Small intestine (tissue), 7 donors: Measurements from ENCODE around the gene FGFRL1. TPM values are rescaled to one million over a fixed set of nuclear protein-coding genes. Genes with fewer than 3 reads are reported as not detected.

ENCODE experiments used
- DNase-seq, 2 donors: peaks; one replicate each; pipeline versions ENCODE4 v3.0.0 to v3.0.0-alpha.2; 2013
- FAIRE-seq: peaks from 2 replicates; lab custom pipeline; 2012; peaks lifted over from hg19 to GRCh38; lab: Jason Lieb, UNC
- H3K27ac ChIP-seq, 3 donors: one replicate each; pipeline ENCODE4 v1.5.1; 2013; ENCODE audit warnings: low read length in 2 of 3, mild to moderate bottlenecking in 2 of 3, control low read depth in 1 of 3, inconsistent platforms in 1 of 3, low read depth in 1 of 3, moderate library complexity in 1 of 3
- H3K27me3 ChIP-seq, 3 donors: one replicate each; pipeline ENCODE4 v1.6.1; 2013; ENCODE audit warnings: low read length in 3 of 3, inconsistent platforms in 1 of 3; ENCODE audit not compliant: control insufficient read depth in 3 of 3, insufficient read depth in 3 of 3
- H3K36me3 ChIP-seq, 3 donors: one replicate each; pipeline ENCODE4 v1.6.1; 2013; ENCODE audit warnings: low read length in 3 of 3, inconsistent platforms in 1 of 3, low read depth in 1 of 3, mild to moderate bottlenecking in 1 of 3, moderate library complexity in 1 of 3; ENCODE audit not compliant: control insufficient read depth in 3 of 3, insufficient read depth in 2 of 3
- H3K4me1 ChIP-seq, 3 donors: one replicate each; pipeline ENCODE4 v1.6.1; 2013; ENCODE audit warnings: low read length in 2 of 3, inconsistent platforms in 1 of 3, low read depth in 1 of 3, mild to moderate bottlenecking in 1 of 3, moderate library complexity in 1 of 3; ENCODE audit not compliant: control insufficient read depth in 3 of 3, insufficient read depth in 2 of 3
- H3K4me3 ChIP-seq, 3 donors: one replicate each; pipeline ENCODE4 v1.5.1; 2013; ENCODE audit warnings: low read length in 3 of 3, control low read depth in 1 of 3, inconsistent platforms in 1 of 3, low read depth in 1 of 3, mild to moderate bottlenecking in 1 of 3, moderate library complexity in 1 of 3
- H3K9me3 ChIP-seq, 2 donors: one replicate each; pipeline ENCODE4 v1.6.1; 2013; ENCODE audit warnings: low read depth in 1 of 2, low read length in 1 of 2; ENCODE audit not compliant: control insufficient read depth in 2 of 2, insufficient read depth in 1 of 2
- WGBS, 3 donors: extraction: QIAGEN DNeasy Blood & Tissue Kit; methylation state at CpG; one replicate each; pipeline ENCODE4 v1.1.7; 2013; 5-methylcytosine and 5-hydroxymethylcytosine counted together
- polyA plus RNA-seq, 4 donors: library from polyadenylated mRNA; stranded (reverse) in 3 of 4; unstranded in 1 of 4; fragments of 200-250 nt in 3 of 4; fragments of 120-200 nt in 1 of 4; gene quantifications; one replicate each; pipeline versions ENCODE4 v1.2.1 to v1.2.3, GENCODE V29; 2013
- donor health status: healthy with polysubstance abuse.
- donor health status: control.
- donor health status: control.
- donor health status: Bipolar disorder and iron deficiency.
- donor health status: healthy.

Gene FGFRL1
- polyA plus RNA-seq, 4 donors, result 1.8 to 10.9 (median 7.3) TPM

GRCh38 chr4:1031956-1032795 lies 20.8 kb downstream of the FGFRL1 start:
- no peaks in the 10 kb centered on the region for H3K4me1 ChIP-seq
- H3K4me3 ChIP-seq, result no peak overlapping the region
- H3K9me3 ChIP-seq, result no peaks in the 10 kb centered on the region
- peaks cover 0 to 38% (median 9%) of the 10 kb centered on the region in 3 donors for H3K27me3 ChIP-seq
- no peak overlapping the region for H3K27ac ChIP-seq
- H3K36me3 ChIP-seq, result no peaks in the 10 kb centered on the region
- DNase-seq (no peak), FAIRE-seq (no peak)
- WGBS, 3 donors, result 25 to 60% (median 38%) methylated on average over 37 of the region's 37 CpGs

GRCh38 chr4:1032861-1033260 lies 21.4 kb downstream of the FGFRL1 start:
- DNase-seq (no peak), FAIRE-seq (no peak)
- 46 to 83% (median 77%) methylated on average over 10 of the region's 10 CpGs for WGBS, 3 donors
- Histone ChIP-seq H3K36me3 (no peaks in the 10 kb centered on the region), H3K4me1 (no peaks in the 10 kb centered on the region), H3K27me3 (peaks cover 0 to 34% (median 8%) of the 10 kb centered on the region in 3 donors), H3K9me3 (no peaks in the 10 kb centered on the region), H3K4me3 (no peak overlapping the region), H3K27ac (no peak overlapping the region)

GRCh38 chr4:1033840-1034551 lies 22.6 kb downstream of the FGFRL1 start:
- 46 to 68% (median 56%) methylated on average over 30 to 35 of the region's 35 CpGs for WGBS, 3 donors
- no peak overlapping the region for H3K27ac ChIP-seq
- FAIRE-seq (no peak), DNase-seq (no peak)
- peaks cover 0 to 23% (median 3%) of the 10 kb centered on the region in 3 donors for H3K27me3 ChIP-seq
- no peaks in the 10 kb centered on the region for H3K36me3 ChIP-seq
- H3K4me1 ChIP-seq, result no peaks in the 10 kb centered on the region
- H3K4me3 ChIP-seq, result no peak overlapping the region
- no peaks in the 10 kb centered on the region for H3K9me3 ChIP-seq

GRCh38 chr4:1035510-1035909 lies 24.1 kb downstream of the FGFRL1 start:
- no peak for FAIRE-seq
- H3K27ac ChIP-seq, result no peak overlapping the region
- no peaks in the 10 kb centered on the region for H3K9me3 ChIP-seq
- no peak for DNase-seq
- H3K27me3 ChIP-seq, result peaks cover 0 to 16% (median 0%) of the 10 kb centered on the region in 3 donors
- H3K4me1 ChIP-seq, result peaks cover 0 to 4% (median 0%) of the 10 kb centered on the region in 3 donors
- H3K36me3 ChIP-seq, result no peaks in the 10 kb centered on the region
- H3K4me3 ChIP-seq, result no peak overlapping the region
- 33 to 64% (median 36%) methylated on average over 22 to 26 of the region's 26 CpGs for WGBS, 3 donors

- WGBS, 3 donors, result 59 to 84% (median 77%) methylated on average over 11 to 15 of the region's 15 CpGs
- Histone ChIP-seq H3K4me1 (peaks cover 0 to 4% (median 0%) of the 10 kb centered on the region in 3 donors), H3K27ac (no peak overlapping the region), H3K27me3 (peaks cover 0 to 13% (median 0%) of the 10 kb centered on the region in 3 donors), H3K36me3 (no peaks in the 10 kb centered on the region), H3K4me3 (no peak overlapping the region), H3K9me3 (no peaks in the 10 kb centered on the region)
- DNase-seq (no peak), FAIRE-seq (no peak)
Observed at GRCh38 chr4:1036095-1036494, 24.7 kb downstream of the FGFRL1 start.

GRCh38 chr4:1036976-1037810 lies 25.8 kb downstream of the FGFRL1 start:
- Histone ChIP-seq H3K4me1 (peaks cover 0 to 4% (median 0%) of the 10 kb centered on the region in 3 donors), H3K9me3 (no peaks in the 10 kb centered on the region), H3K4me3 (no peak overlapping the region), H3K27ac (no peak overlapping the region), H3K36me3 (no peaks in the 10 kb centered on the region), H3K27me3 (peaks cover 0 to 16% (median 0%) of the 10 kb centered on the region in 3 donors)
- 88 to 94% (median 89%) methylated on average over 21 to 26 of the region's 26 CpGs for WGBS, 3 donors
- DNase-seq, result no peak
- FAIRE-seq, result no peak

- Histone ChIP-seq H3K27me3 (peaks cover 0 to 14% (median 0%) of the 10 kb centered on the region in 3 donors), H3K36me3 (no peaks in the 10 kb centered on the region), H3K9me3 (no peaks in the 10 kb centered on the region), H3K27ac (no peak overlapping the region), H3K4me1 (peaks cover 0 to 4% (median 0%) of the 10 kb centered on the region in 3 donors), H3K4me3 (no peak overlapping the region)
- DNase-seq (no peak), FAIRE-seq (no peak)
- 79 to 83% (median 80%) methylated on average over 16 of the region's 16 CpGs for WGBS, 3 donors
Observed at GRCh38 chr4:1038948-1039492, 27.6 kb downstream of the FGFRL1 start.
